ENCODE data around the gene ITGB1BP1. TPM values are rescaled to one million over a fixed set of nuclear protein-coding genes. Genes with fewer than 3 reads are reported as not detected.
A peak's percentile ranks its signal among the peaks of the same experiment; 100 is the strongest.

ITGB1BP1 gene
- total RNA-seq, 1 experiment from 2014 or later: 32.7 TPM

DNA sequence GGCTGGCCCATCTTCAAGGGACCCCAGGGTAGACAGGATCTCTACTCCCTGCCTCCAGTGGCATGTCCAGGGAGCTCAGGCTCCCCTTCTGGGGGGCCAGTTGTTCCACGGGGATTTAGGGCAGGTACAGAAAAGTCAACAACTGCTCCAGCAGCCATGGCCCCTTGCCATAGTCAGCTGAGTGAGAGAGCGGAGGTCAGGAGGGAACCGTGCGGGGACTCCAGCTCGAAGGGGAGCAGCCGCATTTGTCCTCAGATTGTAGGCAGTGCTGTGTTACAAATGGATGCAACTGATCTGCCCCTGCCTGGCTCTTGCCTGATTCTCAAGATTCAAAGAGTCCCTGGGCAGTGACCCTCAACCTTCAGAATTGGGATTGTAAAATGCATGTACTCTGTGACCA is 49.9 kb downstream of the ITGB1BP1 start:
- POLR2A ChIA-PET: no interaction called here
- Mint-ChIP-seq H3K27me3 (ENCODE audit: low read depth) (no peaks in the 10 kb centered on the region), H3K36me3 (peaks cover 7% of the 10 kb centered on the region)

DNA sequence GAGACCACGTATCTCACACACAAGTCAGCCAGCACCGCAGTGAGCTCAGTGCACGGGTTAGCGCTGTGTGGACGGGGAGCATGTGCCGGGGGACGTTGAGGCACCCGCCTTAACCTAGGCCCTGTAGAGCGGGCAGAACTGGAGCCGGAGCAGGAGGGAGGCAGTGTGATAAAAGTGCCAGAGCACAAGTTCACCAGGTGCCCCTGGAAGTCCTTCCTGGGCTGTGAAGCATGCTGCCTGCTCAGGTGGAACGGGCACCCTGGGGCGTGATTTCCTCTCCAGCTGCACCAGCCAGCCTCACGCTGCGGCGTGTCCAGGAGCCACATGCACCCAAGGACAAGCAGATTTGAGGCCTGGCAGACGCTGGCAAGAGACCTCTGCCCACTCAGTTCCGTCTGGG is 50.3 kb downstream of the ITGB1BP1 start:
- no peak overlapping the region for H3K4me3 Mint-ChIP-seq
- peaks cover 18% of the 10 kb centered on the region for H3K4me1 Mint-ChIP-seq
- H3K9me3 Mint-ChIP-seq: no peaks in the 10 kb centered on the region
- DNase-seq (ENCODE audit: low spot score) (no peak), ATAC-seq (no peak)
- H3K27ac Mint-ChIP-seq: no peak overlapping the region
- TF ChIP-seq, protein P1, sequence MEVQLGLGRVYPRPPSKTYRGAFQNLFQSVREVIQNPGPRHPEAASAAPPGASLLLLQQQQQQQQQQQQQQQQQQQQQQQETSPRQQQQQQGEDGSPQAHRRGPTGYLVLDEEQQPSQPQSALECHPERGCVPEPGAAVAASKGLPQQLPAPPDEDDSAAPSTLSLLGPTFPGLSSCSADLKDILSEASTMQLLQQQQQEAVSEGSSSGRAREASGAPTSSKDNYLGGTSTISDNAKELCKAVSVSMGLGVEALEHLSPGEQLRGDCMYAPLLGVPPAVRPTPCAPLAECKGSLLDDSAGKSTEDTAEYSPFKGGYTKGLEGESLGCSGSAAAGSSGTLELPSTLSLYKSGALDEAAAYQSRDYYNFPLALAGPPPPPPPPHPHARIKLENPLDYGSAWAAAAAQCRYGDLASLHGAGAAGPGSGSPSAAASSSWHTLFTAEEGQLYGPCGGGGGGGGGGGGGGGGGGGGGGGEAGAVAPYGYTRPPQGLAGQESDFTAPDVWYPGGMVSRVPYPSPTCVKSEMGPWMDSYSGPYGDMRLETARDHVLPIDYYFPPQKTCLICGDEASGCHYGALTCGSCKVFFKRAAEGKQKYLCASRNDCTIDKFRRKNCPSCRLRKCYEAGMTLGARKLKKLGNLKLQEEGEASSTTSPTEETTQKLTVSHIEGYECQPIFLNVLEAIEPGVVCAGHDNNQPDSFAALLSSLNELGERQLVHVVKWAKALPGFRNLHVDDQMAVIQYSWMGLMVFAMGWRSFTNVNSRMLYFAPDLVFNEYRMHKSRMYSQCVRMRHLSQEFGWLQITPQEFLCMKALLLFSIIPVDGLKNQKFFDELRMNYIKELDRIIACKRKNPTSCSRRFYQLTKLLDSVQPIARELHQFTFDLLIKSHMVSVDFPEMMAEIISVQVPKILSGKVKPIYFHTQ (CRISPR knock-in tag; IDR thresholded peaks at IDR 0.05): no peak
- TF ChIP-seq, protein P2, sequence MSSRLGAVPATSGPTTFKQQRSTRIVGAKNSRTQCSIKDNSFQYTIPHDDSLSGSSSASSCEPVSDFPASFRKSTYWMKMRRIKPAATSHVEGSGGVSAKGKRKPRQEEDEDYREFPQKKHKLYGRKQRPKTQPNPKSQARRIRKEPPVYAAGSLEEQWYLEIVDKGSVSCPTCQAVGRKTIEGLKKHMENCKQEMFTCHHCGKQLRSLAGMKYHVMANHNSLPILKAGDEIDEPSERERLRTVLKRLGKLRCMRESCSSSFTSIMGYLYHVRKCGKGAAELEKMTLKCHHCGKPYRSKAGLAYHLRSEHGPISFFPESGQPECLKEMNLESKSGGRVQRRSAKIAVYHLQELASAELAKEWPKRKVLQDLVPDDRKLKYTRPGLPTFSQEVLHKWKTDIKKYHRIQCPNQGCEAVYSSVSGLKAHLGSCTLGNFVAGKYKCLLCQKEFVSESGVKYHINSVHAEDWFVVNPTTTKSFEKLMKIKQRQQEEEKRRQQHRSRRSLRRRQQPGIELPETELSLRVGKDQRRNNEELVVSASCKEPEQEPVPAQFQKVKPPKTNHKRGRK (CRISPR knock-in tag; IDR thresholded peaks at IDR 0.05; ENCODE audit: borderline replicate concordance): no peak
- TF ChIP-seq JAZF1 (CRISPR knock-in tag; IDR thresholded peaks at IDR 0.05) (no peak), NR2C2 (CRISPR knock-in tag; IDR thresholded peaks at IDR 0.05) (no peak), SMAD3 (CRISPR knock-in tag; IDR thresholded peaks at IDR 0.05; ENCODE audit: borderline replicate concordance) (no peak), ZNF121 (CRISPR knock-in tag; IDR thresholded peaks at IDR 0.05) (no peak), RORB (CRISPR knock-in tag; IDR thresholded peaks at IDR 0.05) (no peak), GRHL2 (CRISPR knock-in tag; IDR thresholded peaks at IDR 0.05; ENCODE audit: insufficient replicate concordance, severe bottlenecking) (no peak), ZNF138 (CRISPR knock-in tag; conservative IDR thresholded peaks at IDR 0.05) (no peak), NR3C1 (CRISPR knock-in tag; conservative IDR thresholded peaks at IDR 0.05; ENCODE audit: low read depth) (no peak), MYBL2 (CRISPR knock-in tag; IDR thresholded peaks at IDR 0.05) (no peak), ESRRA (CRISPR knock-in tag; IDR thresholded peaks at IDR 0.05; ENCODE audit: borderline replicate concordance) (no peak), NFE2L1 (CRISPR knock-in tag; IDR thresholded peaks at IDR 0.05) (no peak), GABPB1 (CRISPR knock-in tag; IDR thresholded peaks at IDR 0.05) (no peak), OVOL2 (CRISPR knock-in tag; IDR thresholded peaks at IDR 0.05; ENCODE audit: borderline replicate concordance) (no peak)
- TF ChIP-seq, protein P3, sequence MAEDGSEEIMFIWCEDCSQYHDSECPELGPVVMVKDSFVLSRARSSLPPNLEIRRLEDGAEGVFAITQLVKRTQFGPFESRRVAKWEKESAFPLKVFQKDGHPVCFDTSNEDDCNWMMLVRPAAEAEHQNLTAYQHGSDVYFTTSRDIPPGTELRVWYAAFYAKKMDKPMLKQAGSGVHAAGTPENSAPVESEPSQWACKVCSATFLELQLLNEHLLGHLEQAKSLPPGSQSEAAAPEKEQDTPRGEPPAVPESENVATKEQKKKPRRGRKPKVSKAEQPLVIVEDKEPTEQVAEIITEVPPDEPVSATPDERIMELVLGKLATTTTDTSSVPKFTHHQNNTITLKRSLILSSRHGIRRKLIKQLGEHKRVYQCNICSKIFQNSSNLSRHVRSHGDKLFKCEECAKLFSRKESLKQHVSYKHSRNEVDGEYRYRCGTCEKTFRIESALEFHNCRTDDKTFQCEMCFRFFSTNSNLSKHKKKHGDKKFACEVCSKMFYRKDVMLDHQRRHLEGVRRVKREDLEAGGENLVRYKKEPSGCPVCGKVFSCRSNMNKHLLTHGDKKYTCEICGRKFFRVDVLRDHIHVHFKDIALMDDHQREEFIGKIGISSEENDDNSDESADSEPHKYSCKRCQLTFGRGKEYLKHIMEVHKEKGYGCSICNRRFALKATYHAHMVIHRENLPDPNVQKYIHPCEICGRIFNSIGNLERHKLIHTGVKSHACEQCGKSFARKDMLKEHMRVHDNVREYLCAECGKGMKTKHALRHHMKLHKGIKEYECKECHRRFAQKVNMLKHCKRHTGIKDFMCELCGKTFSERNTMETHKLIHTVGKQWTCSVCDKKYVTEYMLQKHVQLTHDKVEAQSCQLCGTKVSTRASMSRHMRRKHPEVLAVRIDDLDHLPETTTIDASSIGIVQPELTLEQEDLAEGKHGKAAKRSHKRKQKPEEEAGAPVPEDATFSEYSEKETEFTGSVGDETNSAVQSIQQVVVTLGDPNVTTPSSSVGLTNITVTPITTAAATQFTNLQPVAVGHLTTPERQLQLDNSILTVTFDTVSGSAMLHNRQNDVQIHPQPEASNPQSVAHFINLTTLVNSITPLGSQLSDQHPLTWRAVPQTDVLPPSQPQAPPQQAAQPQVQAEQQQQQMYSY (CRISPR knock-in tag; IDR thresholded peaks at IDR 0.05): no peak
- TF ChIP-seq, protein P4, sequence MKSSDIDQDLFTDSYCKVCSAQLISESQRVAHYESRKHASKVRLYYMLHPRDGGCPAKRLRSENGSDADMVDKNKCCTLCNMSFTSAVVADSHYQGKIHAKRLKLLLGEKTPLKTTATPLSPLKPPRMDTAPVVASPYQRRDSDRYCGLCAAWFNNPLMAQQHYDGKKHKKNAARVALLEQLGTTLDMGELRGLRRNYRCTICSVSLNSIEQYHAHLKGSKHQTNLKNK (CRISPR knock-in tag; IDR thresholded peaks at IDR 0.05): no peak
- TF ChIP-seq, protein P5, sequence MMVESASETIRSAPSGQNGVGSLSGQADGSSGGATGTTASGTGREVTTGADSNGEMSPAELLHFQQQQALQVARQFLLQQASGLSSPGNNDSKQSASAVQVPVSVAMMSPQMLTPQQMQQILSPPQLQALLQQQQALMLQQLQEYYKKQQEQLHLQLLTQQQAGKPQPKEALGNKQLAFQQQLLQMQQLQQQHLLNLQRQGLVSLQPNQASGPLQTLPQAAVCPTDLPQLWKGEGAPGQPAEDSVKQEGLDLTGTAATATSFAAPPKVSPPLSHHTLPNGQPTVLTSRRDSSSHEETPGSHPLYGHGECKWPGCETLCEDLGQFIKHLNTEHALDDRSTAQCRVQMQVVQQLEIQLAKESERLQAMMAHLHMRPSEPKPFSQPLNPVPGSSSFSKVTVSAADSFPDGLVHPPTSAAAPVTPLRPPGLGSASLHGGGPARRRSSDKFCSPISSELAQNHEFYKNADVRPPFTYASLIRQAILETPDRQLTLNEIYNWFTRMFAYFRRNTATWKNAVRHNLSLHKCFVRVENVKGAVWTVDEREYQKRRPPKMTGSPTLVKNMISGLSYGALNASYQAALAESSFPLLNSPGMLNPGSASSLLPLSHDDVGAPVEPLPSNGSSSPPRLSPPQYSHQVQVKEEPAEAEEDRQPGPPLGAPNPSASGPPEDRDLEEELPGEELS (CRISPR knock-in tag; IDR thresholded peaks at IDR 0.05): no peak
- ChIA-PET CTCF (no interaction called here), POLR2A (no interaction called here)
- no peaks in the 10 kb centered on the region for H3K27me3 Mint-ChIP-seq (ENCODE audit: low read depth)
- peaks cover 7% of the 10 kb centered on the region for H3K36me3 Mint-ChIP-seq

More for the DNA sequence above, 49.9 kb downstream of the ITGB1BP1 start:
- Mint-ChIP-seq H3K4me3 (no peak overlapping the region), H3K27ac (0 out of 2 replicates have a peak overlapping the region, but pooled peaks have one; percentile 42), H3K4me1 (peaks cover 21% of the 10 kb centered on the region), H3K9me3 (no peaks in the 10 kb centered on the region)
- CTCF ChIA-PET: no interaction called here
- ATAC-seq (no peak), DNase-seq (ENCODE audit: low spot score) (no peak)
- no peak for TF ChIP-seq TP53 (CRISPR knock-in tag; IDR thresholded peaks at IDR 0.05)
- TF ChIP-seq ZNF416 (CRISPR knock-in tag; IDR thresholded peaks at IDR 0.05): no peak
- TF ChIP-seq, protein P6, sequence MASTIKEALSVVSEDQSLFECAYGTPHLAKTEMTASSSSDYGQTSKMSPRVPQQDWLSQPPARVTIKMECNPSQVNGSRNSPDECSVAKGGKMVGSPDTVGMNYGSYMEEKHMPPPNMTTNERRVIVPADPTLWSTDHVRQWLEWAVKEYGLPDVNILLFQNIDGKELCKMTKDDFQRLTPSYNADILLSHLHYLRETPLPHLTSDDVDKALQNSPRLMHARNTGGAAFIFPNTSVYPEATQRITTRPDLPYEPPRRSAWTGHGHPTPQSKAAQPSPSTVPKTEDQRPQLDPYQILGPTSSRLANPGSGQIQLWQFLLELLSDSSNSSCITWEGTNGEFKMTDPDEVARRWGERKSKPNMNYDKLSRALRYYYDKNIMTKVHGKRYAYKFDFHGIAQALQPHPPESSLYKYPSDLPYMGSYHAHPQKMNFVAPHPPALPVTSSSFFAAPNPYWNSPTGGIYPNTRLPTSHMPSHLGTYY (CRISPR knock-in tag; IDR thresholded peaks at IDR 0.05): no peak
- no peak for TF ChIP-seq MYBL2 (CRISPR knock-in tag; IDR thresholded peaks at IDR 0.05)
